Measurements from ENCODE around the gene MAP2K3.
A peak's percentile ranks its signal among the peaks of the same experiment; 100 is the strongest.

The MAP2K3 gene

DNA sequence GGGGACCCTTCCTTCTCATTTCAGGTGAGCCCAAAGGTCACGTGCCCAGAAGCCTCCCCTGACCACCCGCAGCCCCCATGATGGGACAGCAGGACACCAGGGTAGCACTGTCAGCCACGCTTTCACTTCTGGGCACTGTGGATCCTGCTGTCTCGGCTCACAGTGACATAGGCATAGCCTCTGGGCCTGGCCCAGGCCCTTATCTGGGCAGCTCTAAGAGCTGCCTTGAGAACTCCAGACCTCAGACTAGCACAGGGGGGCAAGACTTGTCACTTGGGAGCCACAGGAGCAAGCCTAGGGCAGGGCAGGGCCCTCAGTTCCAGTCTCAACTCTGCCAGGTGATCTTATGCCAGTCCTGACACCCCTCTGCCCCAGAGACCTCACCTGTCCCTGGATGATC is 36.0 kb upstream of the MAP2K3 start:
- Histone ChIP-seq H4K91ac (ENCODE audit: low read length) (no peak overlapping the region), H2BK5ac (ENCODE audit: low read depth, low read length, poor library complexity, severe bottlenecking) (no peak overlapping the region), H3K14ac (ENCODE audit: low read length in 2 of 2) (no peak overlapping the region), H3K23ac (ENCODE audit: low read length in 2 of 2) (no peak overlapping the region), H3K27ac (ENCODE audit: low read length, poor library complexity, severe bottlenecking) (no peak overlapping the region), H2BK12ac (ENCODE audit: low read length in 2 of 2) (no peak overlapping the region), H3K9ac (ENCODE audit: low read length) (no peak overlapping the region), H3K4me2 (ENCODE audit: low read length, poor library complexity, severe bottlenecking) (no peak overlapping the region), H2AK5ac (ENCODE audit: low read length, severe bottlenecking) (no peak overlapping the region), H2AFZ (ENCODE audit: low read depth, low read length) (no peak overlapping the region), H3K4me1 (ENCODE audit: control insufficient read depth, insufficient read depth, low read depth, low read length) (peaks cover 15% of the 10 kb centered on the region), H2BK15ac (ENCODE audit: low read depth, poor library complexity, severe bottlenecking) (no peak overlapping the region), H3K18ac (ENCODE audit: low read depth in 1 of 2, low read length in 2 of 2) (no peak overlapping the region), H3K36me3 (ENCODE audit: control insufficient read depth in 1 of 2, insufficient read depth in 2 of 2, low read depth in 1 of 2, low read length in 2 of 2) (peaks cover 0 to 19% of the 10 kb centered on the region in 2 experiments), H3K9me3 (ENCODE audit: control insufficient read depth, low read length) (no peaks in the 10 kb centered on the region), H2BK120ac (ENCODE audit: low read depth, low read length) (no peak overlapping the region), H3K4ac (ENCODE audit: low read depth in 1 of 2, low read length in 2 of 2) (no peak overlapping the region), H3K4me3 (ENCODE audit: insufficient read depth in 1 of 2, low read depth in 1 of 2, low read length in 2 of 2) (no peak overlapping the region), H3K79me1 (replicated peaks; ENCODE audit: low read length, poor library complexity, severe bottlenecking) (peaks cover 22% of the 10 kb centered on the region), H4K8ac (ENCODE audit: low read length) (no peak overlapping the region), H3K27me3 (ENCODE audit: control insufficient read depth in 1 of 2, insufficient read depth in 1 of 2, low read length in 2 of 2) (no peaks in the 10 kb centered on the region)
- WGBS, result 81% methylated on average over 4 of the region's 4 CpGs
- no peak for DNase-seq

DNA sequence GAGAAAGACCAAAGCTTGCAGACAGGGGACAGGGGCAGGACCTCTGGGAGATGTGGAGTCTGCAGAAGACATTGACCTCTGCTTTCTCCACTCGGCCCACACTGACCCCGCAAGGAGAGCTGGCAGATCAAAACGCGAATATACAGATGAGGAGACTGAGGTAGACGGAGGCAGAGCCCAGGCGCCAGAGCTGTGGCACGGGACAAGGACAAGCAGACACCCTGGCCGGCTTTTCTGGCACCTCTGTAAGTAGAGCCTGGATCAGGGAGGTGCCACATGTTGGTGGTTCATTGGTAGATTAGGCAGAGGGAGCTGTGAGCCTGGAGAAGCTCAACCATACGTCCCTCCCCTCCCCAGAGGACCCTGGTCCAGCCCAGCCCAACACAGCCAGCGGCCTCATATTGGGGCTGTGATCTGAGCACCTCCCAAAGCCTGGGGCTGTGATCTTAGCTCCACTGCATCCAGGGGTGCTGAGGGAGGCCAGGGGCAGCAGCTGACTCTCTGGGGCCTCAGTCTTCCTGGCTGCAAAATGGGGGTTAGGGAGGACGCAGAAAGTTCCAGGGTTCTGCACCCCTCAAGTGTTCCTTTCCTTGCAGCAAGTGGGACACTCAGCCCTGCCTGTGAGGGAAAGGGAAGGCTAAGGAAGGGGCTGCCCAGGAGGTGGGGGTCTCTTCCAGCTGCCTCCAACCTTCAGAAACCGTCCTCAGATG is 35.3 kb upstream of the MAP2K3 start:
- H4K8ac ChIP-seq (ENCODE audit: low read length), result no peak overlapping the region
- H3K79me1 ChIP-seq (replicated peaks; ENCODE audit: low read length, poor library complexity, severe bottlenecking), result peaks cover 22% of the 10 kb centered on the region
- DNase-seq, result no peak
- H2BK12ac ChIP-seq (ENCODE audit: low read length in 2 of 2), result no peak overlapping the region
- H3K4me1 ChIP-seq (ENCODE audit: control insufficient read depth, insufficient read depth, low read depth, low read length), result peaks cover 19% of the 10 kb centered on the region
- H3K4ac ChIP-seq (ENCODE audit: low read depth in 1 of 2, low read length in 2 of 2), result no peak overlapping the region
- WGBS, result 82% methylated on average over 11 of the region's 12 CpGs
- H3K36me3 ChIP-seq (ENCODE audit: control insufficient read depth in 1 of 2, insufficient read depth in 2 of 2, low read depth in 1 of 2, low read length in 2 of 2), result peaks cover 0 to 14% of the 10 kb centered on the region in 2 experiments
- H2BK15ac ChIP-seq (ENCODE audit: low read depth, poor library complexity, severe bottlenecking), result no peak overlapping the region
- no peak overlapping the region for H3K4me3 ChIP-seq (ENCODE audit: insufficient read depth in 1 of 2, low read depth in 1 of 2, low read length in 2 of 2)
- H2BK120ac ChIP-seq (ENCODE audit: low read depth, low read length), result no peak overlapping the region
- H3K9ac ChIP-seq (ENCODE audit: low read length), result no peak overlapping the region
- no peak overlapping the region for H2BK5ac ChIP-seq (ENCODE audit: low read depth, low read length, poor library complexity, severe bottlenecking)
- no peaks in the 10 kb centered on the region for H3K9me3 ChIP-seq (ENCODE audit: control insufficient read depth, low read length)
- H3K27me3 ChIP-seq (ENCODE audit: control insufficient read depth in 1 of 2, insufficient read depth in 1 of 2, low read length in 2 of 2), result no peaks in the 10 kb centered on the region
- no peak overlapping the region for H3K23ac ChIP-seq (ENCODE audit: low read length in 2 of 2)
- no peak overlapping the region for H2AK5ac ChIP-seq (ENCODE audit: low read length, severe bottlenecking)
- H3K27ac ChIP-seq (ENCODE audit: low read length, poor library complexity, severe bottlenecking), result no peak overlapping the region
- no peak overlapping the region for H4K91ac ChIP-seq (ENCODE audit: low read length)
- no peak overlapping the region for H2AFZ ChIP-seq (ENCODE audit: low read depth, low read length)
- H3K18ac ChIP-seq (ENCODE audit: low read depth in 1 of 2, low read length in 2 of 2), result no peak overlapping the region
- no peak overlapping the region for H3K4me2 ChIP-seq (ENCODE audit: low read length, poor library complexity, severe bottlenecking)
- H3K14ac ChIP-seq (ENCODE audit: low read length in 2 of 2), result no peak overlapping the region

DNA sequence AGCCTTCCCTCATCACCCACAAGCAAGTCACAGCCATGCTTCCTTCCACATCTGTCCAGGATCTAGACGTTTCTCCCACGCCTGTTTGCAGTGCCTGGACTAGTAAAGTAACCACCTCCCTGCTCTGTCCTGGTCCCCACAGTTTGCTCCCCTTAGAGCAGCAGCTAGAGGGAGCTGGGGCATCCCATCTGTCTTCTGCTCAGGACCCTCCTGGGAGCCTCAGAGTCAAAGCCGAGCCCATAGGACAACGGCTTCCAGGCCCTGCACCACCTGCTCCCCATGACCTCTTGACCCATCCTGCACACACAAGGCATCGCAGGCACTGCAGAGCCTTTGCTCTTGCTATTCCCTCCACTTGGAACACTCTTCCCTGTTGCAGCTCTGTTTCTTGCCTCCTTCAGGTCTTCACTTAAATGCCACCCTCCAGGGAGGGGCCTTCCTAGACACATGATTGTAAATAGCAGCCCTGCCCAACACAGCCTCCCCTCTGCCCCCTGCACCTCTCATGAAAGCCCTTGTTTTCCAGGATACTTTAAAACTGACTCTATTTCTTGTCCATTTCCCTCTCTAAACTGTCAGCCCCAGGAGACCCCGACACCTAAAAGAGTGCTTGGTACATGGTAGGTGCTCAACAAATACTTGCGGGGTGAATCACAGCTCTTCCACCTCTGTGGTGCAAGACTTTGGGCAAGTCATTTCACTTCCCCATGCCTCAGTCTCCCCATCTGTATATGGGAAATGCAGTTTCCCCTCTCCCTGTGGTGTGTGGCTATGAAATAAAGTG is 34.4 kb upstream of the MAP2K3 start:
- Histone ChIP-seq H3K23ac (ENCODE audit: low read length in 2 of 2) (no peak overlapping the region), H3K18ac (ENCODE audit: low read depth in 1 of 2, low read length in 2 of 2) (no peak overlapping the region)

DNA sequence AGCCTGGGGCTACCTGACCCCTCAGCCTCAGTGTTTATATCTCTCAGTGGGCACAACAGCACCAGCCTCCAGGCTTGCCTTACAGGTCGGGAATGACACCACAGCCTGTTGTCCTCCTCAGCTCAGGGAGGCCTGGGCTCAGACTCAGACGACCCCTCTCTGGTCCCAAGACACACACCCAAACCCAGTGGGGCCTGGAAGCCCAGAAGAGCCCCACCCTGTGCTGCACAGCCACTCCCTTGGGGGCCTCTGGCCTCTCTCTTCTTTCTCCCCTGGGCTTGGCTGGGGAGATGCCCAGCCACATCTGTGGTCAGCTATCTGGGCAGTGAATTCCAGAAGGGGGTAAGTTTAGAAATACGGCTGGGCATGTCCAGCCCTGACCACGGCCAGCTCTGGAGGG is 33.7 kb upstream of the MAP2K3 start:
- H3K9ac ChIP-seq (ENCODE audit: low read length), result peak overlapping the region; percentile 83
- no peak overlapping the region for H2BK120ac ChIP-seq (ENCODE audit: low read depth, low read length)
- H3K79me1 ChIP-seq (replicated peaks; ENCODE audit: low read length, poor library complexity, severe bottlenecking), result peaks cover 22% of the 10 kb centered on the region
- no peak overlapping the region for H2BK12ac ChIP-seq (ENCODE audit: low read length in 2 of 2)
- H3K4ac ChIP-seq (ENCODE audit: low read depth in 1 of 2, low read length in 2 of 2), result no peak overlapping the region
- no peak overlapping the region for H2BK15ac ChIP-seq (ENCODE audit: low read depth, poor library complexity, severe bottlenecking)
- no peak overlapping the region for H3K18ac ChIP-seq (ENCODE audit: low read depth in 1 of 2, low read length in 2 of 2)
- H3K27ac ChIP-seq (ENCODE audit: low read length, poor library complexity, severe bottlenecking), result no peak overlapping the region
- H4K91ac ChIP-seq (ENCODE audit: low read length), result no peak overlapping the region
- H3K36me3 ChIP-seq (ENCODE audit: control insufficient read depth in 1 of 2, insufficient read depth in 2 of 2, low read depth in 1 of 2, low read length in 2 of 2), result peaks cover 0 to 14% of the 10 kb centered on the region in 2 experiments
- H2BK5ac ChIP-seq (ENCODE audit: low read depth, low read length, poor library complexity, severe bottlenecking), result no peak overlapping the region
- peak overlapping the region in 1 of 2 experiments; percentile 79 for H3K4me3 ChIP-seq (ENCODE audit: insufficient read depth in 1 of 2, low read depth in 1 of 2, low read length in 2 of 2)
- 58% methylated on average over 2 of the region's 4 CpGs for WGBS
- no peak overlapping the region for H2AFZ ChIP-seq (ENCODE audit: low read depth, low read length)
- no peaks in the 10 kb centered on the region for H3K9me3 ChIP-seq (ENCODE audit: control insufficient read depth, low read length)
- H3K23ac ChIP-seq (ENCODE audit: low read length in 2 of 2), result no peak overlapping the region
- H3K27me3 ChIP-seq (ENCODE audit: control insufficient read depth in 1 of 2, insufficient read depth in 1 of 2, low read length in 2 of 2), result no peaks in the 10 kb centered on the region
- no peak overlapping the region for H3K14ac ChIP-seq (ENCODE audit: low read length in 2 of 2)
- H4K8ac ChIP-seq (ENCODE audit: low read length), result no peak overlapping the region
- H3K4me1 ChIP-seq (ENCODE audit: control insufficient read depth, insufficient read depth, low read depth, low read length), result peaks cover 17% of the 10 kb centered on the region
- no peak overlapping the region for H2AK5ac ChIP-seq (ENCODE audit: low read length, severe bottlenecking)
- H3K4me2 ChIP-seq (ENCODE audit: low read length, poor library complexity, severe bottlenecking), result no peak overlapping the region
- no peak for DNase-seq

More for the DNA sequence above, 34.4 kb upstream of the MAP2K3 start:
- Histone ChIP-seq H3K27me3 (ENCODE audit: control insufficient read depth in 1 of 2, insufficient read depth in 1 of 2, low read length in 2 of 2) (no peaks in the 10 kb centered on the region), H3K79me1 (replicated peaks; ENCODE audit: low read length, poor library complexity, severe bottlenecking) (peaks cover 22% of the 10 kb centered on the region), H4K91ac (ENCODE audit: low read length) (no peak overlapping the region), H3K4me1 (ENCODE audit: control insufficient read depth, insufficient read depth, low read depth, low read length) (peaks cover 19% of the 10 kb centered on the region), H2BK5ac (ENCODE audit: low read depth, low read length, poor library complexity, severe bottlenecking) (no peak overlapping the region), H2AK5ac (ENCODE audit: low read length, severe bottlenecking) (no peak overlapping the region), H3K4ac (ENCODE audit: low read depth in 1 of 2, low read length in 2 of 2) (no peak overlapping the region), H2BK120ac (ENCODE audit: low read depth, low read length) (no peak overlapping the region), H4K8ac (ENCODE audit: low read length) (no peak overlapping the region), H2AFZ (ENCODE audit: low read depth, low read length) (no peak overlapping the region), H3K9me3 (ENCODE audit: control insufficient read depth, low read length) (no peaks in the 10 kb centered on the region), H3K4me3 (ENCODE audit: insufficient read depth in 1 of 2, low read depth in 1 of 2, low read length in 2 of 2) (no peak overlapping the region), H3K36me3 (ENCODE audit: control insufficient read depth in 1 of 2, insufficient read depth in 2 of 2, low read depth in 1 of 2, low read length in 2 of 2) (peaks cover 0 to 14% of the 10 kb centered on the region in 2 experiments), H3K27ac (ENCODE audit: low read length, poor library complexity, severe bottlenecking) (no peak overlapping the region), H3K14ac (ENCODE audit: low read length in 2 of 2) (no peak overlapping the region), H3K4me2 (ENCODE audit: low read length, poor library complexity, severe bottlenecking) (no peak overlapping the region), H2BK15ac (ENCODE audit: low read depth, poor library complexity, severe bottlenecking) (no peak overlapping the region), H3K9ac (ENCODE audit: low read length) (no peak overlapping the region), H2BK12ac (ENCODE audit: low read length in 2 of 2) (no peak overlapping the region)
- 70% methylated on average over 7 of the region's 7 CpGs for WGBS
- DNase-seq, result no peak
